BE2C (cell line): ENCODE measurements around the gene RHOH.

Source experiments
- DNase-seq: peaks from one replicate; pipeline ENCODE4 v3.0.0-alpha.2; 2020
- H3K27me3 ChIP-seq: fragments of 250-450 bp; sonication (Bioruptor Pico); 2 replicates; pipeline ENCODE4 v1.5.1; 2020; ENCODE audit warnings: mild to moderate bottlenecking
- H3K36me3 ChIP-seq: fragments of 250-450 bp; sonication (Bioruptor Pico); 2 replicates; pipeline ENCODE4 v1.5.1; 2020; ENCODE audit warnings: mild to moderate bottlenecking
- H3K4me1 ChIP-seq: fragments of 250-450 bp; sonication (Bioruptor Pico); 2 replicates; pipeline ENCODE4 v1.5.1; 2020
- H3K4me3 ChIP-seq: 2 replicates; pipeline ENCODE4 v1.5.1; 2011; ENCODE audit warnings: low read depth, low read length
- H3K9me3 ChIP-seq: fragments of 250-450 bp; sonication (Bioruptor Pico); 2 replicates; pipeline ENCODE4 v1.5.1; 2020
- CTCF ChIP-seq: IDR thresholded peaks from 2 replicates; pipeline ENCODE4 v1.5.1; 2012; ENCODE audit warnings: mild to moderate bottlenecking, low read depth, low read length

The RHOH gene

GRCh38 chr4:40164459-40164858, 32.4 kb upstream of the RHOH start:
- DNase-seq = no peak
- Histone ChIP-seq H3K36me3 (no peaks in the 10 kb centered on the region), H3K4me1 (no peaks in the 10 kb centered on the region), H3K4me3 (no peak overlapping the region), H3K9me3 (no peaks in the 10 kb centered on the region), H3K27me3 (no peaks in the 10 kb centered on the region)
- TF ChIP-seq CTCF = no peak

- Histone ChIP-seq H3K36me3 (no peaks in the 10 kb centered on the region), H3K4me3 (no peak overlapping the region), H3K27me3 (no peaks in the 10 kb centered on the region), H3K4me1 (no peaks in the 10 kb centered on the region), H3K9me3 (no peaks in the 10 kb centered on the region)
- TF ChIP-seq CTCF = no peak
- DNase-seq = no peak
Observed at GRCh38 chr4:40165916-40166315, 30.9 kb upstream of the RHOH start.

GRCh38 chr4:40168070-40168469, 28.8 kb upstream of the RHOH start:
- H3K36me3 ChIP-seq = no peaks in the 10 kb centered on the region
- H3K27me3 ChIP-seq = no peaks in the 10 kb centered on the region
- no peak overlapping the region for H3K4me3 ChIP-seq
- no peaks in the 10 kb centered on the region for H3K4me1 ChIP-seq
- H3K9me3 ChIP-seq = no peaks in the 10 kb centered on the region
- TF ChIP-seq CTCF = no peak
- DNase-seq = no peak

GRCh38 chr4:40170588-40170987, 26.2 kb upstream of the RHOH start:
- H3K36me3 ChIP-seq = no peaks in the 10 kb centered on the region
- no peaks in the 10 kb centered on the region for H3K27me3 ChIP-seq
- H3K4me3 ChIP-seq = no peak overlapping the region
- no peak for DNase-seq
- no peaks in the 10 kb centered on the region for H3K9me3 ChIP-seq
- no peaks in the 10 kb centered on the region for H3K4me1 ChIP-seq
- no peak for TF ChIP-seq CTCF

- Histone ChIP-seq H3K27me3 (no peaks in the 10 kb centered on the region), H3K36me3 (no peaks in the 10 kb centered on the region), H3K4me1 (no peaks in the 10 kb centered on the region), H3K4me3 (no peak overlapping the region), H3K9me3 (no peaks in the 10 kb centered on the region)
- no peak for TF ChIP-seq CTCF
- DNase-seq = no peak
Observed at GRCh38 chr4:40173470-40173875, 23.4 kb upstream of the RHOH start.

GRCh38 chr4:40176602-40177001, 20.2 kb upstream of the RHOH start:
- Histone ChIP-seq H3K4me3 (no peak overlapping the region), H3K36me3 (no peaks in the 10 kb centered on the region), H3K9me3 (no peaks in the 10 kb centered on the region), H3K4me1 (no peaks in the 10 kb centered on the region), H3K27me3 (no peaks in the 10 kb centered on the region)
- no peak for TF ChIP-seq CTCF
- DNase-seq = no peak
